ENCODE measurements around the gene NRXN3. TPM values are rescaled to one million over a fixed set of nuclear protein-coding genes. Genes with fewer than 3 reads are reported as not detected.

Gene NRXN3
- total and polyA plus RNA-seq, 2 of the 13 experiments (the other 11 are each of a cell fraction or from before 2014, with no cell fraction given) = 0.03 TPM; not detected in 1

DNA sequence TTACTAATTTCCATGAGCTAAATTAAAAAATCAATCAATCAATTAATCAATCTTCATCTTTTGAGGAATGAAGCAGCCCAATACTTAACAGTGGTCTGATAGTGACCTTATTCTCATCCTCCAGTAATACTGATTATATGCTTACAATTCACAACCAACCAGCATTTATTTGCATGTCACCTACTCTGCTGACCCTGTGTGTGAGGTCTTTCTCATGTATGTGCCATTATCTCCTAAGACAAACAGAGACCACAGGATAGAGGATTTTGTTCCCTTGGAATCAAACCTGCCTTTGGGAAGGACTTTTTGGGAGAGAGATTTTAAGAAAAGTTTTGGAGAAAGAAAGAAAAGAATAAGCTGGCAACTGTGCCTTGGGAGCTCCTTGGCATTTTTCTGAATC, 197.2 kb downstream of the NRXN3 start:
- intact Hi-C loops (cut with micrococcal nuclease; ENCODE audit: unreplicated experiment) (no loop called here), in situ Hi-C loops (cut with HindIII; ENCODE audit: extremely low pct_ligation_motif_present, low pct_unique_long_range_greater_than_20kb) (no loop called here)
- BruUV-seq (replicated peaks) = no TSS peak
- Histone ChIP-seq H3K79me2 (ENCODE audit: insufficient read depth, low read length) (no peaks in the 10 kb centered on the region), H2AFZ (ENCODE audit: low read length) (no peak overlapping the region), H3K9ac (ENCODE audit: insufficient read depth, low read depth, low read length) (no peak overlapping the region), H3K36me3 (replicated peaks in 1 of 2; ENCODE audit: control insufficient read depth in 1 of 2, insufficient read depth in 2 of 2, low read length in 2 of 2) (no peaks in the 10 kb centered on the region), H3K4me3 (replicated peaks in 1 of 3; ENCODE audit: insufficient read depth in 1 of 3, low read depth in 2 of 3, low read length in 3 of 3) (no peak overlapping the region), H4K20me1 (ENCODE audit: insufficient read depth, low read length) (no peaks in the 10 kb centered on the region), H3K27ac (ENCODE audit: extremely low read length, insufficient read depth, low read length) (no peak overlapping the region), H3K4me1 (ENCODE audit: insufficient read depth, low read length) (no peaks in the 10 kb centered on the region), H3K9me3 (ENCODE audit: low read length) (no peaks in the 10 kb centered on the region), H3K27me3 (ENCODE audit: control insufficient read depth in 1 of 2, insufficient read depth in 2 of 2, low read length in 2 of 2) (no peaks in the 10 kb centered on the region), H3K4me2 (ENCODE audit: low read depth, low read length) (no peak overlapping the region)
- ChIA-PET POLR2A (no interaction called here), CTCF (ENCODE audit: low intra/inter-chr PET ratio, low total read pairs) (no interaction called here)
- TF ChIP-seq, protein P1, sequence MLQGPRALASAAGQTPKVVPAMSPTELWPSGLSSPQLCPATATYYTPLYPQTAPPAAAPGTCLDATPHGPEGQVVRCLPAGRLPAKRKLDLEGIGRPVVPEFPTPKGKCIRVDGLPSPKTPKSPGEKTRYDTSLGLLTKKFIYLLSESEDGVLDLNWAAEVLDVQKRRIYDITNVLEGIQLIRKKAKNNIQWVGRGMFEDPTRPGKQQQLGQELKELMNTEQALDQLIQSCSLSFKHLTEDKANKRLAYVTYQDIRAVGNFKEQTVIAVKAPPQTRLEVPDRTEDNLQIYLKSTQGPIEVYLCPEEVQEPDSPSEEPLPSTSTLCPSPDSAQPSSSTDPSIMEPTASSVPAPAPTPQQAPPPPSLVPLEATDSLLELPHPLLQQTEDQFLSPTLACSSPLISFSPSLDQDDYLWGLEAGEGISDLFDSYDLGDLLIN (CRISPR knock-in tag; IDR thresholded peaks at IDR 0.05; ENCODE audit: borderline replicate concordance) = no peak
- no peak for TF ChIP-seq HNRNPL (IDR thresholded peaks at IDR 0.05; ENCODE audit: low read depth, low read length)
- no peak for TF ChIP-seq ZFP82 (CRISPR knock-in tag; IDR thresholded peaks at IDR 0.05; ENCODE audit: borderline replicate concordance)
- FAIRE-seq = no peak
- no peak for ATAC-seq
- DNase-seq (ENCODE audit: low spot score) = no peak

DNA sequence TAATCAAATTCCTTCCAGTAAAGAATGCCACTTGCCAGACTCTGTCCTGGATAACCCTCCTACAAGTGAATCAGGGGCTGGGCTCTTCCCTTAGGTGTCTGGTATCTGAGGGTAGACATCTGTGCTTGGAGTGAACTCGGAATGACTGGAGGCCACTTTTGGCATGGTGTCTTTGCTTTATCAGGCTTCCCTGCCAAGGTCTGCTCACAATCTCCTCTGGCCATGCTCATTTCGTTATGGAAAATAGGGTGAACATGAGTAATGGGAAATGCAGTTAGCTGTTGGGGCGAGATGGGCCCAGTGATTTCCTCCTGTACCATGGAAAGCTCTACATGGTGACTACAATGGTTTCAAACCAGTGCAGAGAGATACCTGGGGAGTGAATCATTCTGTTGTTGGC, 212.9 kb downstream of the NRXN3 start:
- H3K4me3 ChIP-seq (replicated peaks in 1 of 3; ENCODE audit: insufficient read depth in 1 of 3, low read depth in 2 of 3, low read length in 3 of 3) = no peak overlapping the region
- H3K9me3 ChIP-seq (ENCODE audit: low read length) = no peaks in the 10 kb centered on the region
- no peak for ATAC-seq
- no peak overlapping the region for H3K9ac ChIP-seq (ENCODE audit: insufficient read depth, low read depth, low read length)
- in situ Hi-C loops (cut with HindIII; ENCODE audit: extremely low pct_ligation_motif_present, low pct_unique_long_range_greater_than_20kb) (no loop called here), intact Hi-C loops (cut with micrococcal nuclease; ENCODE audit: unreplicated experiment) (no loop called here)
- no peak overlapping the region for H2AFZ ChIP-seq (ENCODE audit: low read length)
- CTCF ChIA-PET (ENCODE audit: low intra/inter-chr PET ratio, low total read pairs) = no interaction called here
- BruUV-seq (replicated peaks) = no TSS peak
- TF ChIP-seq SNRNP70 (IDR thresholded peaks at IDR 0.05; ENCODE audit: low read depth, low read length) (no peak), SMARCE1 (IDR thresholded peaks at IDR 0.05; ENCODE audit: borderline replicate concordance) (no peak), TCF12 (IDR thresholded peaks at IDR 0.05) (no peak), TCF12 (CRISPR knock-in tag; IDR thresholded peaks at IDR 0.05) (no peak)
- TF ChIP-seq, protein P2, sequence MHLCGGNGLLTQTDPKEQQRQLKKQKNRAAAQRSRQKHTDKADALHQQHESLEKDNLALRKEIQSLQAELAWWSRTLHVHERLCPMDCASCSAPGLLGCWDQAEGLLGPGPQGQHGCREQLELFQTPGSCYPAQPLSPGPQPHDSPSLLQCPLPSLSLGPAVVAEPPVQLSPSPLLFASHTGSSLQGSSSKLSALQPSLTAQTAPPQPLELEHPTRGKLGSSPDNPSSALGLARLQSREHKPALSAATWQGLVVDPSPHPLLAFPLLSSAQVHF (CRISPR knock-in tag; IDR thresholded peaks at IDR 0.05) = no peak
- H4K20me1 ChIP-seq (ENCODE audit: insufficient read depth, low read length) = no peaks in the 10 kb centered on the region
- 0% methylated on average over 3 of the region's 3 CpGs for WGBS (ENCODE audit: low lambda C conversion rate)
- no peak for FAIRE-seq
- H3K27ac ChIP-seq (ENCODE audit: extremely low read length, insufficient read depth, low read length) = no peak overlapping the region
- H3K36me3 ChIP-seq (replicated peaks in 1 of 2; ENCODE audit: control insufficient read depth in 1 of 2, insufficient read depth in 2 of 2, low read length in 2 of 2) = no peaks in the 10 kb centered on the region
- H3K27me3 ChIP-seq (ENCODE audit: control insufficient read depth in 1 of 2, insufficient read depth in 2 of 2, low read length in 2 of 2) = no peaks in the 10 kb centered on the region
- H3K4me1 ChIP-seq (ENCODE audit: insufficient read depth, low read length) = no peaks in the 10 kb centered on the region
- POLR2A ChIA-PET = no interaction called here
- H3K79me2 ChIP-seq (ENCODE audit: insufficient read depth, low read length) = no peaks in the 10 kb centered on the region
- DNase-seq (ENCODE audit: low spot score) = no peak
- H3K4me2 ChIP-seq (ENCODE audit: low read depth, low read length) = no peak overlapping the region

Data from HepG2 (cell line).